Measurements from ENCODE around the gene CEACAM1. TPM values are rescaled to one million over a fixed set of nuclear protein-coding genes. Genes with fewer than 3 reads are reported as not detected.

CEACAM1 gene
- polyA plus RNA-seq, 1 donor (not counting 4 experiments of a cell fraction or from before 2014, with no cell fraction given): 2.2 TPM

DNA sequence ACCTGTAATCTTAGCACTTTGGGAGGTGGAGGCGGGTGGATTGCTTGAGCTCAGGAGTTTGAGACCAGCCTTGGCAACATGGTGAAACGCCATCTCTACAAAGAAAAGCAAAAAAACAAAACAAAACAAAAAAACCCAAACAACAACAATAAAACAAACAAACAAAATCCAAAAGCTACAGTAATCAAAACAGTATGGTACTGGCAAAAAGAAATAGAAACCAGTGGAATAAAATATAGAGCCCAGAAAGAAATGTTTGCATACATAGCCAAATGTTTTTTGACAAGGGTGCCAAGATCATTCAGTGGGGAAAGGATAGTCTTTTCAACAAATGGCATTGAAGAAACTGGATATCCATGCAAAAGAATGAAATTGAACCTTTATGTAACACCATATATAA, 11.5 kb downstream of the CEACAM1 start:
- H3K4me3 ChIP-seq (ENCODE audit: control insufficient read depth in 2 of 3, extremely low read depth in 1 of 3, insufficient read depth in 2 of 3, low read depth in 1 of 3, low read length in 3 of 3): no peak overlapping the region
- dilution Hi-C loops (cut with MboI; ENCODE audit: extremely low pct_ligation_motif_present, low sequenced_read_pairs): no loop called here
- H3K36me3 ChIP-seq (ENCODE audit: control insufficient read depth in 2 of 2, extremely low read depth in 1 of 2, insufficient read depth in 2 of 2, low read length in 2 of 2): no peaks in the 10 kb centered on the region
- H3K27ac ChIP-seq (ENCODE audit: control insufficient read depth, insufficient read depth, low read length): no peak overlapping the region
- no peaks in the 10 kb centered on the region for H3K4me1 ChIP-seq (ENCODE audit: control insufficient read depth, extremely low read depth, insufficient read depth, low read length)
- H3K27me3 ChIP-seq (ENCODE audit: control insufficient read depth, extremely low read depth, insufficient read depth, low read length): no peaks in the 10 kb centered on the region
- H3K9me1 ChIP-seq (ENCODE audit: control insufficient read depth, extremely low read depth, insufficient read depth, low read length): no peaks in the 10 kb centered on the region
- no peak overlapping the region for H3K4me2 ChIP-seq (ENCODE audit: control insufficient read depth, extremely low read depth, insufficient read depth, low read depth, low read length)
- no peaks in the 10 kb centered on the region for H3K79me2 ChIP-seq (ENCODE audit: control insufficient read depth, insufficient read depth, low read length)
- H3K9me3 ChIP-seq (ENCODE audit: control insufficient read depth, low read depth, low read length): no peaks in the 10 kb centered on the region
- TF ChIP-seq, protein P1, sequence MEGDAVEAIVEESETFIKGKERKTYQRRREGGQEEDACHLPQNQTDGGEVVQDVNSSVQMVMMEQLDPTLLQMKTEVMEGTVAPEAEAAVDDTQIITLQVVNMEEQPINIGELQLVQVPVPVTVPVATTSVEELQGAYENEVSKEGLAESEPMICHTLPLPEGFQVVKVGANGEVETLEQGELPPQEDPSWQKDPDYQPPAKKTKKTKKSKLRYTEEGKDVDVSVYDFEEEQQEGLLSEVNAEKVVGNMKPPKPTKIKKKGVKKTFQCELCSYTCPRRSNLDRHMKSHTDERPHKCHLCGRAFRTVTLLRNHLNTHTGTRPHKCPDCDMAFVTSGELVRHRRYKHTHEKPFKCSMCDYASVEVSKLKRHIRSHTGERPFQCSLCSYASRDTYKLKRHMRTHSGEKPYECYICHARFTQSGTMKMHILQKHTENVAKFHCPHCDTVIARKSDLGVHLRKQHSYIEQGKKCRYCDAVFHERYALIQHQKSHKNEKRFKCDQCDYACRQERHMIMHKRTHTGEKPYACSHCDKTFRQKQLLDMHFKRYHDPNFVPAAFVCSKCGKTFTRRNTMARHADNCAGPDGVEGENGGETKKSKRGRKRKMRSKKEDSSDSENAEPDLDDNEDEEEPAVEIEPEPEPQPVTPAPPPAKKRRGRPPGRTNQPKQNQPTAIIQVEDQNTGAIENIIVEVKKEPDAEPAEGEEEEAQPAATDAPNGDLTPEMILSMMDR (optimal IDR thresholded peaks at IDR 0.05 in 1 of 3, IDR thresholded peaks at IDR 0.05 in 1 of 3, conservative IDR thresholded peaks at IDR 0.05 in 1 of 3; ENCODE audit: extremely low read depth in 1 of 3, insufficient read depth in 2 of 3, low read length in 3 of 3): no peak
- no peak for TF ChIP-seq EZH2 (IDR thresholded peaks at IDR 0.05; ENCODE audit: low read length)
- no peak overlapping the region for H3K9ac ChIP-seq (ENCODE audit: control insufficient read depth, extremely low read depth, insufficient read depth, low read length)
- DNase-seq (ENCODE audit: low read depth, low spot score) (no peak), FAIRE-seq (no peak)
- H2AFZ ChIP-seq (ENCODE audit: control insufficient read depth, low read length): no peak overlapping the region
- H4K20me1 ChIP-seq (ENCODE audit: control insufficient read depth, extremely low read depth, insufficient read depth, low read length): no peaks in the 10 kb centered on the region

DNA sequence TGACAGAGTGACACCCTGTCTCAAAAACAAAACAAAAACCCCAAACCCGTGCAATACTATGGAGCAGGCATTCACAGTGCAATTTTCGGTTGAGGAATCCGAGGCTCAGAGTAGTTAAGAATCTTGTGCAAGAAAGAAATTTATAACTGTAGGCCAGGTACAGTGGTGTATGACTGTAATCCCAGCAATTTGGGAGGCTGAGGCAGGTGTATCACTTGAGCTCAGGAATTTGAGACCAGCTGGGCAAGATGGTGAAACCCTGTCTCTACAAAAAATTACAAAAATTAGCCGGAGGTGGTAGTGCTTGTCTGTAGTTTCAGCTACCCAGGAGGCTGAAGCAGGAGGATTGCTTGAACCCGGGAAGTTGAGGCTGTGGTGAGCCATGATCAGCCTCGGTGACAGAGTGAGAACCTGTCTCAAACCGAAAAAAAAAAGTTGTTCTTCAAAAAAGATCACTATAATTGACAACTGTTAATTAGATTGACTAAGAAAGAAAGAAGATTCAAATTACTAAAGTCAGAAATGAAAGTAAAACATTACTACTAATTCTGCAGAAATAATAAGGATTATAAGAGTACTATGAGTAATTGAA, 12.9 kb downstream of the CEACAM1 start:
- dilution Hi-C loops (cut with MboI; ENCODE audit: extremely low pct_ligation_motif_present, low sequenced_read_pairs): no loop called here
- no peak for FAIRE-seq
- no peak for TF ChIP-seq EZH2 (IDR thresholded peaks at IDR 0.05; ENCODE audit: low read length)
- TF ChIP-seq, protein P1 (optimal IDR thresholded peaks at IDR 0.05 in 1 of 3, IDR thresholded peaks at IDR 0.05 in 1 of 3, conservative IDR thresholded peaks at IDR 0.05 in 1 of 3; ENCODE audit: extremely low read depth in 1 of 3, insufficient read depth in 2 of 3, low read length in 3 of 3): no peak

More for the DNA sequence above, 12.9 kb downstream of the CEACAM1 start:
- H3K4me2 ChIP-seq (ENCODE audit: control insufficient read depth, extremely low read depth, insufficient read depth, low read depth, low read length): no peak overlapping the region
- no peaks in the 10 kb centered on the region for H3K36me3 ChIP-seq (ENCODE audit: control insufficient read depth in 2 of 2, extremely low read depth in 1 of 2, insufficient read depth in 2 of 2, low read length in 2 of 2)
- H3K9me1 ChIP-seq (ENCODE audit: control insufficient read depth, extremely low read depth, insufficient read depth, low read length): no peaks in the 10 kb centered on the region
- no peaks in the 10 kb centered on the region for H3K9me3 ChIP-seq (ENCODE audit: control insufficient read depth, low read depth, low read length)
- no peak for DNase-seq (ENCODE audit: low read depth, low spot score)
- no peaks in the 10 kb centered on the region for H3K27me3 ChIP-seq (ENCODE audit: control insufficient read depth, extremely low read depth, insufficient read depth, low read length)
- no peaks in the 10 kb centered on the region for H3K79me2 ChIP-seq (ENCODE audit: control insufficient read depth, insufficient read depth, low read length)
- no peak overlapping the region for H3K27ac ChIP-seq (ENCODE audit: control insufficient read depth, insufficient read depth, low read length)
- no peaks in the 10 kb centered on the region for H3K4me1 ChIP-seq (ENCODE audit: control insufficient read depth, extremely low read depth, insufficient read depth, low read length)
- no peak overlapping the region for H3K9ac ChIP-seq (ENCODE audit: control insufficient read depth, extremely low read depth, insufficient read depth, low read length)
- no peak overlapping the region for H3K4me3 ChIP-seq (ENCODE audit: control insufficient read depth in 2 of 3, extremely low read depth in 1 of 3, insufficient read depth in 2 of 3, low read depth in 1 of 3, low read length in 3 of 3)
- H4K20me1 ChIP-seq (ENCODE audit: control insufficient read depth, extremely low read depth, insufficient read depth, low read length): no peaks in the 10 kb centered on the region
- no peak overlapping the region for H2AFZ ChIP-seq (ENCODE audit: control insufficient read depth, low read length)
